Fibroblast of skin of right biceps (primary cell): Measurements from ENCODE around the gene PCSK5.
"Not testable (repeated sequence)": the region's sequence is repeated elsewhere in the genome, so short reads cannot be mapped to it uniquely, and the experiment has no call there.

ENCODE experiments used
- DNase-seq: peaks from one replicate; pipeline ENCODE4 v3.0.0-alpha.2; 2013

PCSK5 gene

DNA sequence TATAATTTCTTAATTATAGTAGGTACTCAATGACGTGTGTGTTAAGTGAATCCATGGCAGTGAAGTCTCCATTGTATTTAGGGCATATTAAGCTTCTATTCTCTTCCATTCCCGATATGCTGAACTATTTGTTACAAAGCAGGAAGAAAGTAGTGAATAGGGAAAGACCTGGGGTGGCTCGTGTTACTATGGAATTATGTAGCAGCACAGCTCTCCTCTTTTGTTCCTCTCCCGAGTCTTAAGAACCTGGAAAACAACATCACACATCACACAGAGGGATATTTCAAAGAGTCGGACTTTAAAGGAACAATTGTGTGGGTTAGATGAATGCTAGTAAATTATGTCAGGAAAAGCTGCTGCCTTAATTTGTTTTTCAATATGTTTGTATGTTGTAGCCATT, 131.8 kb downstream of the PCSK5 start:
- DNase-seq, result no peak

DNA sequence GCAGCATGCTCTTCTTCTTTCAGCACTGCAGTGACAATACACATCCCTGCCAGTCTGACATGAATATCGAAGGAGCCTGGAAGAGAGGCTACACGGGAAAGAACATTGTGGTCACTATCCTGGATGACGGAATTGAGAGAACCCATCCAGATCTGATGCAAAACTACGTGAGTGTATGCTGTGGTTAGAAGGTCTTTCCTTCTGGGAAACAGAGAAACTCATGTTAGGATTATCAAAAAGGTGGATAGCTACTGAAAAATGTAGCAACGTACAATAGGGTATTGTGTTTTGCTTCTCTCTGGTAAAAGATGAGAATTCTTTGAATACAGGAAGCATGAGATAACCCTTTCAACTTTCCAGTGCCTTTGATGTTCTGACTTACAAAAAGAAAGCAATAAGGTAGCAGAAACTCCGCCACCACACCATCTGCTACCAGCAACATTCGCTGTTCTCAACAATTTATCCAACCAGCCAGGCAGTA, 133.3 kb downstream of the PCSK5 start:
- DNase-seq, result peak; percentile 33

GRCh38 chr9:76025286-76025685, 134.8 kb downstream of the PCSK5 start:
- DNase-seq, result peak; percentile 22

GRCh38 chr9:76026796-76027195, 136.3 kb downstream of the PCSK5 start:
- DNase-seq, result no peak

- peak; percentile 61 for DNase-seq
Measured at GRCh38 chr9:76027416-76027815, 136.9 kb downstream of the PCSK5 start.

DNA sequence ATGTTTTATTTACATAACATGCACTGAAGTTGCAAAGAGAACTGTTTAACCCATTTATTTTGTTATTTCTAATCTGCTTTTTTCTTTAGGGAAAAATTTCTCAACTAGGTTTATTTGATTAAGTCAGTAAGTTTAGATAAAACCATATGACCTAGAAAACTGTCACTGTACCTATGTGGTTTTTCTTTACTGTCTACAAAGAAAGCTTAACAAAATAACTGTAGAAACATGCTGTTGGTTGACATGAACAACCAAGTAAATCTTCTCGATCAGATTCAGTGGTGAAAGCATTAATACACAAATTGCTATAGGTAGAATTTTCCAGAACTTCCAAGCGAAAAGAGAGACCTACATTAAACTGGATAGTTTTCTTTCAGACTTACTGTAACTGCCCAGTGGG, 137.4 kb downstream of the PCSK5 start:
- DNase-seq, result no peak

DNA sequence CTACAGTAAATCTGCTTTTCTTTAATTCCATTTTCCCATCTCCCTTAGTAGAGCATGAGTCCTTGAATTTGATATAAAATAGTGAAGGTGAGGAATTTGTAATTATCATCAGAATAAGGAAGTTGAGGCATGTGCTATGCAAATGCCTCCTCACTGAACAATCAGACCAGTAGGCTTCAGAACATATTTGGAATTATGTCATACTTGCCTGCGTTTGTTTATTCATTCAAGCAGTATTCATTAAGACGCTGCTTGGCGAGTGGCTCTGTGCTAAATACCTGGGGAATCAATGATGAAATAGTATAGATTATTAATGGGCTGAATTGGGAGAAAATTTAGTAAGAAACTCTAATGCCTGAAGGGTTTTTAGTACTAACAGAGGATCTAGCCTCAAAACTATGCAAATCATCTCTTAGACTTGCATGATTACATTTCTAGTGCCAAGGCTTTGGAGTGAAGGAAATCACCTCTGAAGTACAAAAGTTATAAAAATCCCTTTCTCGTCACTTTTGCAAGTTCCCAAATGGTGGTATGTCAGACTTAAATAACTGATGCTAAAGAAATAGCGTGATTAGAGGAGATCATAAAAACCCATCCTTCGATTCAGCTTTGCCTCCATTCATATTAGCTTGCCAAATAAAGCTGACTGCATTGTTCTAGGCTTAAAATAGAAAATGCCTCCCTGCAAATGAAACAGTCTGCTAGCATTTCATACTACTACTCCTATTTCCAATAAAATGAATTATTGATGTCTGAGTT, 141.7 kb downstream of the PCSK5 start:
- DNase-seq, result no peak

DNA sequence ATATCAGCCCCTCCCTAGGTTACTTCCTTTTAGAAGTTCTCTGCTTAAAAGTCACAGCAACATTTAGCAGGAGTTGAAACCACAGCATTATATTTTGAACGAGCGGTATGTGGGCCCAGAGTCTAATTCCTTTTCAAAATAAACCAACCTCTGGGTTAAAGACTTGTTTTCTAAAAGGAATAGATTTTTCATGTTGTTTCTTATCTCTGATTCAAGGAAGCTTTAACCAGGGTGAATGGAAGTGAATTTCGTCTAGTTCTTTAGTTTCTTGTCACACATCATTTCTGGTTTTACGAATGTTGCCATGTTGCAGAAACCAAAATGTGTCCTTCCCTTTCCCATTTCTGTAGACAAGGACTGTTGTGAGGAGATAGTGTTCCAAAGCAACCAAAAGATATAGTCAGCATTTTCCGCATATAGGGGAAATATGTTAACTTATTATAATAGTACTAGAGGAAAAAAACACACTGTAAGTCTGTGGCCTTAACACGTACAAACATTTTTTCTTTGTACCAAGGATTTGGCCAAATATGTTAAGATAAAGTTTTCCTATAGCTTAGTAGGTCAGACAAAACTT, 142.4 kb downstream of the PCSK5 start:
- no peak for DNase-seq

DNA sequence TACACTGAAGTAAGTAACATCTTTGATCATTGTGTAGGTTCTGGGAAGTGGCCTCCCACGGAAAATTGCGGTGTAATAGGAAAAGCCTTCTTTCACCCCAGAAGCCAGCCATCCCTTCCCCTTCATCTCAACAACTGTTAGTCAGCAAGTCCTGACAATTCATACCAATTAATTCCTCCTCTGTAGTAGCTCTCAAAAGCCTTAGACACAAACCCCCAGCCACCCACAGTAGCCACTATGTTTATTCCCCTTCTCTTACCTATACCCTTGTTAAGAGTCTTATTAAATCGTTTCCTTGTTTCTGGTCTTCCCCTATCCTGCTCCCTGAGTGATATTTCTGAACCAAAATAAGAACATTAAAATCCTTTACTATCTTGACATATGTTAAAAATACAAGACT, 143.6 kb downstream of the PCSK5 start:
- no peak for DNase-seq

DNA sequence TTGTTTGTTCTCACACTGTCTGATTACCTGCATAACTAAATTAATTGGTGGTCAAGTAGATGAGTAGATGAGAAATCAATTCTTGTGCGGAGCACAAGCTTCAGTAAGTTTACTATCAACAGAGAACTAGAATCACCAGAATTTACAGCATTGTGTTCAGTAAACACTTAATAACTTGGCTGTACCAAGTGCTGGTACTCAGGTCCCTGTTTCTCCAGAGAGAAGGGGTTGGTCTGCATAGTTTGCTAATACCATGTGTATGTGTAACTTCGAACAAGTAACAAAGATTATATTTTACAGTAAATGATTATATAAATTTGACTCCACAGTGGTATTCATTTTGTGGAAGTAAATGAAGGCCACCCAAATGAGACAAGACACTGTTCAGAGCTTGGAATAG, 146.3 kb downstream of the PCSK5 start:
- no peak for DNase-seq

- no peak for DNase-seq
Measured at GRCh38 chr9:76037587-76038225, 147.2 kb downstream of the PCSK5 start.

DNA sequence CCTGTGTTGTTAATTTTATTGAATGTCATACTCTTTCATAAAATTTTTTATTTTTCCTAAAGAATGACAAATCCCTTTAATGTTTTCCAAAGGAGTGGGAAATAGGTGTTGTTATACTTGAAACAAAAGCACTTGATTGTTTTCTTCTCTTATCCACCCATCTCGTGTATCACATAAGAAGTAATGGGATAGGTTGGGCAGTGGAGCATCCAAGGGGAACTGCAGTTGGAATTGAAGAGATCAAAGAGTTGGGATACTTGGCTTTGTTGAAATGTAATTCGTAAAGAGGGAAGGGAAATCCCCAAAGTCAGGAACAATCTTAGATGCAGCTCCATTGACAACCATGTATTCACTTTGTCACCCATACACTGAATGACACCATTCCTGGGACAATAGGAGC, 148.0 kb downstream of the PCSK5 start:
- no peak for DNase-seq

GRCh38 chr9:76044266-76044819, 153.9 kb downstream of the PCSK5 start:
- DNase-seq, result peak; percentile 72

- peak; percentile 1 for DNase-seq
Measured at GRCh38 chr9:76045221-76045620, 154.7 kb downstream of the PCSK5 start.

GRCh38 chr9:76049341-76049740, 158.9 kb downstream of the PCSK5 start:
- DNase-seq, result no peak

- no peak for DNase-seq
Measured at GRCh38 chr9:76067696-76068095, 177.2 kb downstream of the PCSK5 start.

DNA sequence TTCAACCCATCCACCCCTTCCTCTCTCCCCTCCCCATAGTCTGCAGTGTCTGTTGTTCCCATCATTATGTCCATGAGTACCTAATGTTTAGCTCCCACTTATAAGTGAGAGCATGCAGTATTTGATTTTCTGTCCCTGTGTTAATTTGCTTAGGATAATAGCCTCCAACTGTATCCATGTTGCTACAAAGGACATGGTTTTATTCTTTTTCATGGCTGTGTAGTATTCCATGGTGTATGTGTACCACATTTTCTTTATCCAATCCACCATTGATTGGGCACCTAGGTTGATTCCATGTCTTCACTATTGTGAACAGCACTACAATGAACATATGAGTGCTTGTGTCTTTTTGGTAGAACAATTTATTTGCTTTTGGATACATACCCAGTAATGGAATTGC, 187.1 kb downstream of the PCSK5 start:
- no peak for DNase-seq

DNA sequence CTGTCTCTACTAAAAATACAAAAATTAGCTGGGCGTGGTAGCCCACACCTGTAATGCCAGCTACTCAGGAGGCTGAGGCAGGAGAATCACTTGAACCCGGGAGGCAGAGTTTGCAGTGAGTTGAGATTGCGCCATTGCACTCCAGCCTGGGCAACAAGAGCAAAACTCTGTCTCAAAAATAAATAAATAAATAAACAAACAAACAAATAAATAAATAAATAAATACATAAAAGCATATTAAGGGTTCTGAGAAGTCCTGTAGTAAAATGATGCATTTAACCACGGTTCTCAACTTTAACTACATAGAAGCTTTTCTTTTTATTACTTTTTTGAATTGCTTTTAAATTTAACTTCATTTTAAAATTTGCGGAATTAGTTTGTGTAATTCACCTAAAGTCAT, 190.8 kb downstream of the PCSK5 start:
- not testable (repeated sequence) for DNase-seq

- DNase-seq, result no peak
Measured at GRCh38 chr9:76082057-76082456, 191.6 kb downstream of the PCSK5 start.

DNA sequence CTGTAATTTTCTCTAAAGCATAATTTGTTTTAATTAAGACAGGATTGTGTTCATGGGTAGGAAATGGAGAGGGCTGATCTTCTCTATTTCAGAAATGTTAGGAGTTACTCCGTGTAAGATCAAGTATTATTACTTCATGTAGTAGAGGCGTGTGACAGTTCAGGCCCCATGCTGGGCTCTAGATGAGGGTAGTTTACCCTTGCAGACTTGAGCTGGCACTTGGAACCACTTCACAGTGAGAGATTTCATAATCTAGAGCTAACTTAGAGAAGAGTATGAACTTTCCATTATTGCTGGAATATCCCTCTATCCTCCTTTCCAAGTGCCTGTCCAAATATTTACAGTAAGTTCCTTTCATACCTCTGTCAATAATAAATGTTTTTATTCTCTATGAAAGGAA, 195.1 kb downstream of the PCSK5 start:
- DNase-seq, result no peak

DNA sequence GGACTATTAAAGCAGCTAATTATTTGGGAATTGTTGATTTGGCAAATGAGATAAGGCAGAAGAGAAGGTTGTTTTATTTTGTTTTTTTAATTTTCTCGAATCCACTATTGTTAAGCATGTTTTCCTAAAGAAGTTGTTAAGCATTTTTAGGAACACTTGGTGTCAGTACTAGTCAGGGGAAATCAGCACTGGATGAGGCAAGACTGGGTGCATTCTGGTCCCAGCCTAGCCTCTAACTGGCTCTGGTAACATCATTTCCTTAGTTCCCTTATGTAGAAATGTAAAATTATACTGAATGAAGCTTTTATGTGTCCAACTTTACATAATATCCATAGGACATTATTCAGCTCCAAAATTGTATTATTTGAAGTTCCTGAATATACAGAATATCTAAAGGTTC, 196.1 kb downstream of the PCSK5 start:
- no peak for DNase-seq

GRCh38 chr9:76087976-76088375, 197.5 kb downstream of the PCSK5 start:
- no peak for DNase-seq

- no peak for DNase-seq
Measured at GRCh38 chr9:76090330-76090729, 199.9 kb downstream of the PCSK5 start.

DNA sequence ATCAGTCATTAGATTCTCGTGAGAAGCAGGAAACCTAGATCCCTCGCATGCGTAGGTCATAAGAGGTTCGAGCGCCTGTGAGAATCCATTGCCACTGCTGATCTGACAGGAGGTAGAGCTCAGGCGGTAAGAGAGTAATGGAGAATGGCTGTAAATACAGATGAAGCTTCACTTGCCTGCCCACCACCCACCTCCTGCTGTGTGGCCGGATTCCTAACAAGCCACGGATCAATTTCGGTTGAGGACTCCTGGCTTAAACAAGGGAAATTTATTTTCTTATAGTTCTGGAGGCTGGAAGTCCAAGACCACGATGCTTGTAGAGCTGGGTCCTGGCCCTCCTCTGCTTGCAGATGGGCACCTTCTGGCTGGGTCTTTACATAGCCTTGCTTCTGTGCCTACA, 200.4 kb downstream of the PCSK5 start:
- no peak for DNase-seq
